Eye (tissue), 1 donor: ENCODE measurements around the gene DMRTA2.
"Not testable (repeated sequence)": the region's sequence is repeated elsewhere in the genome, so short reads cannot be mapped to it uniquely, and the experiment has no call there.

Experiments used
- DNase-seq: peaks from one replicate; pipeline ENCODE4 v3.0.0-alpha.2; 2015

The DMRTA2 gene

DNA sequence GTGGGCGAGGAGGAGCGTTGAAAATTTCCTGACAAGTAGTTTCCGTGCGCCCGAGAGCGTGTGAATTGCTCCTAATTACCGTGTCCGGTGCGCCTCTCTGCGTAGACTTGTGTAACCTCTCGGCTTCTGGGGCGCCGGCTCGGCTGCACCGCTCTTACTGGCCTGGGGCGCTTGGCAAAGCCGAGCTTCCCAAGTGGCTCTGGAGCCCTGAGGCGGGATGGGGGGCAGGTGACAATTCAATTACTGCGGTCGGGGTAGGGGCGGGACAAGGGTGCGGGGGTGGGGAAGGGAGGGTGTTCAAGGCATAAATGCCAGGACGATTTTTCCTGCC lies 392 bp upstream of the DMRTA2 start:
- DNase-seq = no peak

DNA sequence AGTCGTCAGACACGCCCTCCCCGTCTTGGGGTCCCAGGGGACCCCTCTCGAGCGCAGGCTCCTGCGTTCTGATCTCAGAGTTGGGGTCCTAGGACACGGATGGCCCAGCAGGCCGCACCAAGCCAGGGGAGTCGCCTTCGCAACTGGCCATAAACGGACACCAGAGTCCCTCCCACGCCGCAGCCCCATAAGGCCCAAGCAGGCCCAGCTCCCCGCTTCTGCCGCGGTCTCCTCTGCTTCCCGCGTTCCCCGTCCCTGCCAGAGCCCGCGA lies 633 bp downstream of the DMRTA2 start:
- DNase-seq = no peak

DNA sequence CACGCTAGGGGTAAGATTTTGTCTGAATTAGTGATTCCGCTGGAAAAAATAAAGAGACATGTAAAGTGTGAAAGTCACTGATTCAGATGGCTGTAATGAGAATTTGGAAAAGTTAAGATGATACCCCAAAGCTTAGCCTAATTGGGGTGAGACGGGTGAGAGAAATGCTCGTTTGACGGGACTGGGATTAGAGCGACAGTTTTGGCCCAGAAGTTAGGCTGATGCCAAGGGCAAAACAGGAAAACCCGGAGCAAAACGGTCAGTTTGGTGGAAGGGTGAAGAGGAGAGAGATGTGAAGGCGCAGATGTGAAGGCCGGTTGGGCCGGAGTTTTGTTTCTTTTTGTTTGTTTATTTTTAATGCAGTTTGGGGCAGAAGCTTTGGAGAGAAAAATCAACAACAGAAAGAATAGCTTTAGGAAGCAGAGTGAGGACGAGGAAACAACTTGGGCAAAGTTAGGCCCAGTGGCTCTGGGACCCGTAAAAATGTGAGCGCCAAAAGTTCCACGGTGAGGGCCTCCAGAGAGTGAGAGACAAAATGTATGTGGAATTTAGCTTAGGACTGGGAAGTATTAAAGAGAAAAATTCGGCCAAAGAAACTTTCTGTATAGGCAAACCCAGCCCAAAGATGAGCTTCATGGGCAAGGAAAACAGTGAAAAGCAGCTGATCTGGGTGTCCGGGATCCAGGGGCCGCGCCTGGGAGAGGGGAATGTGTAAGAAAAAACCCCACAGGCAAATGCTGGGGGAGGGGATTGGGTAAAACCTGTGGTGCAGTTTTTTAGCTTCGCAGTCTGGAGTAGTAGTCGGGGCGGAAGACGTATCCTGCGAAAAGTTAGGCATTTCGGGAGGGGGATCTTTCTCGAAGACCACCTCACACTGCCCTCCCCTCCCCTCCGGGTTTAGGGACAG lies 1.2 kb downstream of the DMRTA2 start:
- peak; percentile 45 for DNase-seq

DNA sequence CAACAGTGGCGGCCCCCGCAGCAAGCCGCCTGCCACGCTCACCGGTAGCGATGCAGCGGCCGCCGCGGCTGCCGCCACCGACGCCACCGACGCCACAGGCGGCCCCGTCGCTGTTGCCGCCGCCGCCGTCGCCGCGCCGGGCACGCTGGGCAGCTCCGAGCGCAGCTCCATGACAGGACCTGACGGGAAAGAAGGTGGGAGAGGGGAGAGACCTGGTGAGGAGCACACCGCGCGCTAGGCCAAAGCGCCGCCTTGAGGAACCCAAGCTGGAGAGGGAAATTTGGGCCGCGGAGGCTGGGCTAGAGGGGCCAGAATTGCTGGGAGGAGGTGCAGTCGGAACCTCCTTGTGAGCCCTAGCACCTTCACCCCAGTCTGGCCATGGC lies 1.9 kb downstream of the DMRTA2 start:
- no peak for DNase-seq

- peak; percentile 72 for DNase-seq
These were observed 2.4 kb downstream of the DMRTA2 start for GRCh38 chr1:50420689-50421365.

GRCh38 chr1:50419907-50420677 lies 3.2 kb downstream of the DMRTA2 start:
- peak; percentile 64 for DNase-seq

DNA sequence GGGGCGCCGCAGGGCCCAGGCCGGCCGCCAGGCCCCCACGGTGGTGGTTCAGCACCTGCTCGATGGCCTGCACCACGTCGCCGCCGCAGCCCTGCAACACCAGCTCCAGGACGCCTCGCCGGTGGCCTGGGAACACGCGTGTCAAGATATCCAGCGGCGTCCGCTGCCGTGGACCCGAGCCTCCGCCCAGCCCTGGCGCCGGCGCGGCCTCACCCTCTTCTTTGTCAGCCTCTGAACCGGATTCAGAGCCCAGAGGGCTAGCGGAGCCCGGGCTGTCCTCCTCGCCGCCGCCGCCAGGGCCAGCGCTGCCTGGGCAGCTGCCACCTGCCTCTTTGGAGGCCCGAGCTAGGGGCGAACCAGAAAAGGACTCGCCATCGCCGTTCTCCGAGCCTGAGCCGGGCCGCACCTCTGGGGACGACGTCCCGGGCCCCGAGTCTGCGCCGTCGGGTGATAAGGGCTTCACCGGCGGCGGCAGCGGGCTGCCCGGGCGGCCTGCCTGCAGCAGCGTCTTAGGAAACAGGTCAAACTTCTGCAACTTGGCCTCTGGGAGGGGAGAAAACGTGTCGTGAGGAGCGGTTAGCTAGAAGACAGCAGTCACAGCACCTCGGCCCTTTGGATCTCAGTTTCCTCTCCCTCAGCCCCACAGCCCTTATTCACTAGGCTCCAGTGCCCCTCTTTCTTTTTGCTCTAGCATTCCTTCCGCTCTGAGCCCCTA lies 3.9 kb downstream of the DMRTA2 start:
- peak; percentile 75 for DNase-seq

GRCh38 chr1:50418600-50419109 lies 4.6 kb downstream of the DMRTA2 start:
- peak; percentile 78 for DNase-seq

DNA sequence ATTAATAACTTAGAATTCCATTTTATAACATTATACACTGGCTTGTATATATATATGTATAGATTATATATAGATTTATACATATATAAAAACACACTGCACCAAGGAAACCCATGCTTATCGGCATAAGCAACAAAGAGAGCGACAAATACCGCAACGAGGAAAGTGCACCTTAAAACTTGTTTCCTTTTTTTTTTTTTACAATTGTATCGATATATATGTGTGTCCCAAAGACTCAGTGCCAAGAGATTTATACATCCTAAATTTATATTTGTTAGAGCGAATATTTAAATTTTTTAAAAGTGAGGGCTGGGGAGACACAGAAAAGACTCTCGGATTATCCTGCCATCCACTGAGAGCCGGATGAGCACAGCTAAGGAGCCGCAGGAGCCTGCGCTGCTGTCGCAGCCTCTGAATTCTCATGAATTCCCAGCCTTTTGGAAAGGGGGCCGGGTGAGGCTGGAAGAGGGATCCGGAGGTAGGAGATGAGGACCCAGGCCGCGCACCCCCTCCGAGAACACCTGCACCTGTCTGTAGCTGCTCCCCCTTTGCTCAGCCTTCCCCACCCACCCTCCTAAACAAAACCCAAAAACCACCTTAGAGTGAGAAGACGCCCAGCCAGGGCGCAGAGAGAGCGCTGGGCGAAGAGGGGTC lies 5.2 kb downstream of the DMRTA2 start:
- peak; percentile 61 for DNase-seq

DNA sequence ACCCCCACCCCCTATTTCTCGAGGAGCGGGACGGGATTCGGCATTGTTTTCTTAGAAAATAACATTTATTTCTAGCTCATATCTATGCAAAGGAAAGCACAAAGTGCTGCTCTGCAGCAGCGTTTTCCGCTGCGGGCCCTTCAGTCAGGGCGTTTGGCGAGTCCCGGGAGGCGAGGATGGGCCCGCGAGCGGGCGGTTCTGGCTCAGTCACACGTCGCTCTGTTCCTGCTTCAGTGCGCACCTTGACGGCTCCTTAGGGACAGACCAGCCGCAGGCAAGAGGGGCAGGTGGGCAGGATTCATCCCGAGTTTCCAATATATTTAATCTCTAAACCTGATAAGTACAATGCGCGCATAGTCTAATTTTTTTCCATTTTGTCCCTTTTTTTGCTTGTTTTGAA lies 5.7 kb downstream of the DMRTA2 start:
- peak; percentile 63 for DNase-seq

- peak; percentile 61 for DNase-seq
These were observed 6.4 kb downstream of the DMRTA2 start for GRCh38 chr1:50416553-50417453.

- DNase-seq = no peak
These were observed 7.1 kb downstream of the DMRTA2 start for GRCh38 chr1:50416150-50416527.

- peak; percentile 54 for DNase-seq
These were observed 7.8 kb downstream of the DMRTA2 start for GRCh38 chr1:50415235-50416149.

GRCh38 chr1:50414853-50415234 lies 8.4 kb downstream of the DMRTA2 start:
- DNase-seq = no peak

DNA sequence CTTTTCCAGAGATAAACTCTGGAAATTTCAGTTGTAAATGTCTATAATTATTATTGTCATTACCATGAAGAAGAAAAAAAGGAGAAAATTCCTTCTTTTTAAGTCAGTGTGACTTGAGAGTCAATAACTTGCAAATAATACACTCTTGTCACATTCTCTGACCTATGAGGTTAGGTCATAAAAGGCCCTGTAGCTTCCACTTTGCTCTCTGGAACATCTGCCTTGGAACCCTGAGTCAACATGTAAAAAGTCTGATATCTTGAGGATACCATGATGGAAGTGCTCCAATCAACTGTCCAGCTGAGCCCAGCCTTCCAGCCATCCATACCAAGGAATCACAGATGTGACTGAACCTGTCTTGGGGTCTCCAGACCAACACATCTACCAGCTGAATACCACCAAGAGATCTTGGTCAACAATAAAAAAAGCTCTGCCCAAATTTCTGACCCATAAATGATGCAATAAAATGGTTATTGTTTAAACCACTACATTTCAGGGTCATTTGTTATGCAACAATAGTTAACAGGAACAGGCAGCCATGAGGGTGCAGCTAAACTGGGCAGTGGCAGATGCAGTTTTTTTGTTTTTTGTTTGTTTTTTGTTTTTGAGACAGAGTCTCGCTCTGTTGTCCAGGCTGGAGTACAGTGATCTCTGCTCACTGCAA lies 10.3 kb downstream of the DMRTA2 start:
- no peak for DNase-seq

DNA sequence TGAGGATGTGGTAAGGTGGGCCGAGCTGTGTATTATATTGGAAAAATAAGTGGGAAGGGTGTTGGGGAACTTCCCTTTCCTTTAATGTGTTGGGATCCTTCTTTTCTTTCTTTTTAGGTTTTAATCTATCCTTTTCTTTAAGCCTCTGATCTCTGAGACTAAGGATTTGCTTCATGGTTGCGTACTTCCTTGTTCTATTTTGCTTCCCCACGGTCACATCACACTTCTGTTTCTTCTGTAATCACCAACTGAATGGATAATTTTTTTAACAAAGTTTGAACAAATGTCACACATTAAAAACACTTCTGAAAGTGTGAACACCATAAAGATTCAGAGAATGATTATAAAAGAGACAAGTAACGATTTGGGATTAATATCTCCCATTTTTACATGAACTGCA lies 17.4 kb downstream of the DMRTA2 start:
- no peak for DNase-seq

DNA sequence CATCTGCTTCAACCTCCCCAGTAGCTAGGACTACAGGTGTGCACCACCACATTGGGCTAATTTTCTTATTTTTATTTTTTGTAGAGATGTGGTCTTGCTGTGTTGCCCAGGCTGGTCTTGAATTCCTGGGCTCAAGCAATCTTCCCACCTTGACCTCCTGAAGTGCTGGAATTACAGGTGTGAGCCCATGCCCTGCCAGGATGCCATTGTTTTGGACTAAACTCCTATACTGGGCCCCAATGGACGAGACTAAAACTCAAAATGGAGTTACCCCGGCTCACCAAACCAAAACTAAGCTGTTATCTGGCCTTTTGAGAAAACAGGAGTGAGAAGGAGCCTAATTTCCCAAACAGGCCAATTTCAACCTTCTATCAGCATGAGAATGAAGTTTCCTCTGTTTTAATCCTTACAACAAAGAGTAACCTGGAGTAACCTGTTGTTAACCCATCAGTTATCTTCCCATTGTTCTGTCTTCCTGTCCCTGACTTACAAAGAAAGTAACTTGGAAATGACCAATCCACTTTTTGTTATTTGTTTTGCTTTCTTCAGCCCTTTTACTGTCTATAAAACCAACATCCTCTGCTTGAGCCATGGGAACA lies 29.6 kb downstream of the DMRTA2 start:
- DNase-seq = no peak

DNA sequence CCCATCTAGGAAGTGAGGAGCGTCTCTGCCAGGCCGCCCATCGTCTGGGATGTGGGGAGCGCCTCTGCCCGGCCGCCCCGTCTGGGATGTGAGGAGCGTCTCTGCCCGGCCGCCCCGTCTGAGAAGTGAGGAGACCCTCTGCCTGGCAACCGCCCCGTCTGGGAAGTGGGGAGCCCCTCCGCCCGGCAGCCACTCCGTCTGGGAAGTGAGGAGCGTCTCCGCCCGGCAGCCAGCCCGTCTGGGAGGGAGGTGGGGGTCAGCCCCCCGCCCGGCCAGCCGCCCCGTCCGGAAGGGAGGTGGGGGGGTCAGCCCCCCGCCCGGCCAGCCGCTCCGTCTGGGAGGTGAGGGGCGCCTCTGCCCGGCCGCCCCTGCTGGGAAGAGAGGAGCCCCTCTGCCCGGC lies 41.7 kb downstream of the DMRTA2 start:
- not testable (repeated sequence) for DNase-seq

- DNase-seq = no peak
These were observed 44.5 kb downstream of the DMRTA2 start for GRCh38 chr1:50378770-50379169.
